Activated CD8-positive, alpha-beta T cell treated with anti-CD3 and anti-CD28 coated beads for 36 hours (primary cell): ENCODE data around the gene ZFYVE28. TPM values are rescaled to one million over a fixed set of nuclear protein-coding genes. Genes with fewer than 3 reads are reported as not detected.

Experiments used
- ATAC-seq: fragments of 200-7000 bp; cut with Tn5 transposase; one replicate; pipeline ENCODE4 v1.10.0; 2021; ENCODE audit warnings: mild to moderate bottlenecking, moderate library complexity
- CTCF ChIA-PET: fragments of 350-600 bp; sonication (Branson Sonifier 250); formaldehyde crosslinking; loops from one replicate; lab custom pipeline; 2021; ENCODE audit warnings: antibody characterized with exemption; lab: Charles Lee
- POLR2A ChIA-PET: fragments of 350-600 bp; sonication (Branson Sonifier 250); formaldehyde crosslinking; loops from one replicate; lab custom pipeline; 2021; ENCODE audit warnings: antibody characterized with exemption; lab: Charles Lee
- DNase-seq: peaks from one replicate; pipeline ENCODE4 v3.0.0-alpha.2; 2020
- H3K27ac Mint-ChIP-seq: one replicate; pipeline ENCODE4 v1.8.0; 2021; ENCODE audit warnings: mild to moderate bottlenecking, mixed read lengths
- H3K27me3 Mint-ChIP-seq: one replicate; pipeline ENCODE4 v1.8.0; 2021; ENCODE audit warnings: mixed read lengths
- H3K36me3 Mint-ChIP-seq: one replicate; pipeline ENCODE4 v1.8.0; 2021; ENCODE audit warnings: low read depth, mixed read lengths
- H3K4me1 Mint-ChIP-seq: one replicate; pipeline ENCODE4 v1.8.0; 2021; ENCODE audit warnings: low read depth, mixed read lengths
- H3K4me3 Mint-ChIP-seq: one replicate; pipeline ENCODE4 v1.8.0; 2021; ENCODE audit warnings: mild to moderate bottlenecking, moderate library complexity, mixed read lengths
- H3K9me3 Mint-ChIP-seq: one replicate; pipeline ENCODE4 v1.8.0; 2021; ENCODE audit warnings: mixed read lengths
- CTCF ChIP-seq: fragments of 200-600 bp; IDR thresholded peaks from one replicate; pipeline ENCODE4 v1.8.0; 2022; ENCODE audit warnings: antibody characterized with exemption, mild to moderate bottlenecking
- intact Hi-C: fragments of 100-400 bp; cut with micrococcal nuclease; formaldehyde crosslinking; loops from one replicate; pipeline ENCODE4 v1.10.0; 2022
- total RNA-seq, 2 experiments: library from RNA; stranded (reverse); gene quantifications; one replicate each; pipeline ENCODE4 v1.2.3, GENCODE V29; 2021

Gene ZFYVE28
- total RNA-seq, 2 experiments from 2014 or later: 4.9 to 7.0 TPM

- peaks cover 1% of the 10 kb centered on the region for H3K36me3 Mint-ChIP-seq
- H3K27ac Mint-ChIP-seq: no peak overlapping the region
Measured at GRCh38 chr4:2462218-2462991, 44.0 kb upstream of the ZFYVE28 start.

GRCh38 chr4:2461246-2461960, 43.0 kb upstream of the ZFYVE28 start:
- peak overlapping the region; percentile 51 for H3K4me3 Mint-ChIP-seq
- POLR2A ChIA-PET: interaction anchor here (0.8 to 3.3 kb wide), 2 partner anchors 8 to 11 kb away, joined by 3 to 18 read pairs; partner anchors contain the start of gene RNF4
- intact Hi-C loops: no loop called here

More at GRCh38 chr4:2462218-2462991, 44.0 kb upstream of the ZFYVE28 start:
- no peaks in the 10 kb centered on the region for H3K9me3 Mint-ChIP-seq
- H3K27me3 Mint-ChIP-seq: peaks cover 2% of the 10 kb centered on the region
- intact Hi-C loops: no loop called here
- DNase-seq (peak; percentile 68), ATAC-seq (peak; percentile 95)
- POLR2A ChIA-PET: interaction anchor here (0.6 to 0.8 kb wide), 2 partner anchors 12 to 208 kb away, joined by 3 to 5 read pairs; no protein-coding TSS in a partner anchor
- CTCF ChIA-PET: interaction anchor here (0.5 to 3.0 kb wide), 7 partner anchors 9 to 245 kb away, joined by 3 to 12 read pairs (median 3); no protein-coding TSS in a partner anchor
- H3K4me3 Mint-ChIP-seq: peak overlapping the region; percentile 65
- peaks cover 14% of the 10 kb centered on the region for H3K4me1 Mint-ChIP-seq
- TF ChIP-seq CTCF: peak; percentile 68

GRCh38 chr4:2459589-2460349, 41.3 kb upstream of the ZFYVE28 start:
- no peak for DNase-seq
- ATAC-seq: no peak
- intact Hi-C loops: no loop called here
- peaks cover 9% of the 10 kb centered on the region for H3K4me1 Mint-ChIP-seq
- peaks cover 2% of the 10 kb centered on the region for H3K27me3 Mint-ChIP-seq
- no peaks in the 10 kb centered on the region for H3K36me3 Mint-ChIP-seq
- no peak overlapping the region for H3K4me3 Mint-ChIP-seq
- no peak overlapping the region for H3K27ac Mint-ChIP-seq
- no peaks in the 10 kb centered on the region for H3K9me3 Mint-ChIP-seq
- ChIA-PET POLR2A (interaction anchor here (1.3 to 3.3 kb wide), 2 partner anchors 9 to 25 kb away, joined by 4 to 18 read pairs; partner anchors contain the start of gene RNF4), CTCF (interaction anchor here (1.1 to 3.0 kb wide), 2 partner anchors 17 to 239 kb away, joined by 3 to 12 read pairs; no protein-coding TSS in a partner anchor)
- TF ChIP-seq CTCF: no peak

More at GRCh38 chr4:2461246-2461960, 43.0 kb upstream of the ZFYVE28 start:
- Mint-ChIP-seq H3K9me3 (no peaks in the 10 kb centered on the region), H3K36me3 (no peaks in the 10 kb centered on the region), H3K4me1 (peaks cover 9% of the 10 kb centered on the region), H3K27ac (no peak overlapping the region), H3K27me3 (peaks cover 2% of the 10 kb centered on the region)
- CTCF ChIA-PET: interaction anchor here (1.1 to 3.0 kb wide), 4 partner anchors 19 to 244 kb away, joined by 3 to 12 read pairs (median 6); no protein-coding TSS in a partner anchor
- DNase-seq: no peak
- no peak for ATAC-seq
- TF ChIP-seq CTCF: no peak

GRCh38 chr4:2458546-2459491, 40.4 kb upstream of the ZFYVE28 start:
- H3K9me3 Mint-ChIP-seq: no peaks in the 10 kb centered on the region
- DNase-seq (no peak), ATAC-seq (no peak)
- H3K4me3 Mint-ChIP-seq: no peak overlapping the region
- peaks cover 2% of the 10 kb centered on the region for H3K27me3 Mint-ChIP-seq
- no peak overlapping the region for H3K27ac Mint-ChIP-seq
- H3K36me3 Mint-ChIP-seq: no peaks in the 10 kb centered on the region
- POLR2A ChIA-PET: interaction anchor here (1.3 to 3.3 kb wide), 2 partner anchors 10 to 26 kb away, joined by 4 to 18 read pairs; partner anchors contain the start of gene RNF4
- H3K4me1 Mint-ChIP-seq: peaks cover 9% of the 10 kb centered on the region
- CTCF ChIA-PET: interaction anchor here (1.1 kb wide), 1 partner anchor 238 kb away, joined by 3 read pairs; no protein-coding TSS in a partner anchor
- intact Hi-C loops: no loop called here
- no peak for TF ChIP-seq CTCF
